Measurements from ENCODE around the gene OR4D2. TPM values are rescaled to one million over a fixed set of nuclear protein-coding genes. Genes with fewer than 3 reads are reported as not detected.
A peak's percentile ranks its signal among the peaks of the same experiment; 100 is the strongest.

Gene OR4D2
- total RNA-seq, 8 experiments from 2014 or later: 0.17 to 0.35 (median 0.28) TPM; not detected in 5

DNA sequence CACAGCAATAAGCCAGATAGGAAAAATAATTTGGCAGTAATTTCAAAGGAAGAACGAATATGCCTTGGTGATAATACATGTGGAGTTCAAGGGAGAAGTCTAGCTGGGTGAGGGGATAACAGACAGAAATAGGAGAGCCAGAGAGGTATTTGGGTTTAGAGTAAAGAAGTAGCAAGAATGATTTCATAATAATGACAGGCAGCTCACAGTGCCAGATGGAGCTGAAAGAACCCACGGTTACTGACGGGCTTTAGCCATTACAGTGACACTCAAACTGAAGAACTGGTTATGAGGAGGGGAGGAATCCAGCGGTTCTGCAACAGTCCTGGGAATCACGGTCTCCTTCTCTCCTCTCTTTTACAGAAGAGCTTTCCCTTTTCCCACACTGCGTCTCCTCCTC, 16.4 kb upstream of the OR4D2 start:
- no peak overlapping the region for H3K4me3 ChIP-seq
- no peaks in the 10 kb centered on the region for H3K4me1 ChIP-seq (replicated peaks in 1 of 2)
- in situ Hi-C loops (cut with MboI; ENCODE audit: low pct_unique_long_range_greater_than_20kb in 2 of 9, low sequenced_read_pairs in 9 of 9, unreplicated experiment in 9 of 9): no loop called here
- H3K27ac ChIP-seq: no peak overlapping the region
- 0 to 77% (median 37%) methylated on average over 1 to 6 of the region's 6 CpGs for WGBS, 10 experiments
- no peak for ATAC-seq (replicated peaks in 6 of 8)

DNA sequence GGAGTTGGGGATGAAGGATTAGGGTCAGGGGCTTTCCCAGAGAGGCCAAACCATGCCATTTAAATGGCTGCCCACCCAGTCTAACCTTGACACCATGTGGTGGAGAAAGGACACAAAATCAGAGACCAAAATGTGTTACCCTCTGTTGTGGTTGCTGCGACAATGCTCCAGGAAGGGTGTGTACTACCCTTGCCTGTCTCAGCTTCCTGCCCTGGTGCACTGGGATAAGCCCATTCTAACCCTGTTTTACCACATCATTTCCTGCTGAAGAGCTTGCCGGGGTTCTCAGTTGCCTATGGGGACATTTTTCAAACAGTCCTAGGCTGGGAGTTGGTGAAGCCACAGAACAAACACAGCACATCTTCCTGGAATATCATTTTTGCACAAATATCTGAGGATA, 13.7 kb upstream of the OR4D2 start:
- Histone ChIP-seq H3K27ac (no peak overlapping the region), H3K4me1 (replicated peaks in 1 of 2) (no peaks in the 10 kb centered on the region), H3K4me3 (no peak overlapping the region)
- no peak for ATAC-seq (replicated peaks in 6 of 8)
- 0 to 71% (median 61%) methylated on average over 1 to 2 of the region's 2 CpGs; no CpG with 5 or more reads in 4 of the 10 experiments for WGBS, 10 experiments
- in situ Hi-C loops (cut with MboI; ENCODE audit: low pct_unique_long_range_greater_than_20kb in 2 of 9, low sequenced_read_pairs in 9 of 9, unreplicated experiment in 9 of 9): no loop called here

DNA sequence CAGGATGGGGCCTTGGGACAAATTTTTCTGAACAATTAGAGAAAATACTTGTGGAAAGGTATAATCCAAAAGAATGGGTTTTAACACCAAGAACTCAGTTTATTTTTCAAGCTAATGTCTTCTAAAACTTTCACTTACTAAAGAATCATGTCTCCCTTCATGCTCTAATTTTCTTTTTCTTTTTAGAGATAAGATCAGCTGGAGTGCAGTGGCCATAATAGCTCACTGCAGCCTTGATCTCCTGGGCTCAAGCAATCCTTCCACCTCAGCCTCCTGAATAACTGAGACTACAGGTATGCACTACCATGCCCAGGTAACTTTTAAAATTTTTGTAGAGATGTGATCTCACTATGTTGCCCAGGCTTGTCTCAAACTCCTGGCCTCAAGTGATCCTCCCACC, 13.1 kb upstream of the OR4D2 start:
- Histone ChIP-seq H3K27ac (no peak overlapping the region), H3K4me1 (replicated peaks in 1 of 2) (no peaks in the 10 kb centered on the region), H3K4me3 (no peak overlapping the region)
- in situ Hi-C loops (cut with MboI; ENCODE audit: low pct_unique_long_range_greater_than_20kb in 2 of 9, low sequenced_read_pairs in 9 of 9, unreplicated experiment in 9 of 9): no loop called here
- ATAC-seq (replicated peaks in 6 of 8): no peak

DNA sequence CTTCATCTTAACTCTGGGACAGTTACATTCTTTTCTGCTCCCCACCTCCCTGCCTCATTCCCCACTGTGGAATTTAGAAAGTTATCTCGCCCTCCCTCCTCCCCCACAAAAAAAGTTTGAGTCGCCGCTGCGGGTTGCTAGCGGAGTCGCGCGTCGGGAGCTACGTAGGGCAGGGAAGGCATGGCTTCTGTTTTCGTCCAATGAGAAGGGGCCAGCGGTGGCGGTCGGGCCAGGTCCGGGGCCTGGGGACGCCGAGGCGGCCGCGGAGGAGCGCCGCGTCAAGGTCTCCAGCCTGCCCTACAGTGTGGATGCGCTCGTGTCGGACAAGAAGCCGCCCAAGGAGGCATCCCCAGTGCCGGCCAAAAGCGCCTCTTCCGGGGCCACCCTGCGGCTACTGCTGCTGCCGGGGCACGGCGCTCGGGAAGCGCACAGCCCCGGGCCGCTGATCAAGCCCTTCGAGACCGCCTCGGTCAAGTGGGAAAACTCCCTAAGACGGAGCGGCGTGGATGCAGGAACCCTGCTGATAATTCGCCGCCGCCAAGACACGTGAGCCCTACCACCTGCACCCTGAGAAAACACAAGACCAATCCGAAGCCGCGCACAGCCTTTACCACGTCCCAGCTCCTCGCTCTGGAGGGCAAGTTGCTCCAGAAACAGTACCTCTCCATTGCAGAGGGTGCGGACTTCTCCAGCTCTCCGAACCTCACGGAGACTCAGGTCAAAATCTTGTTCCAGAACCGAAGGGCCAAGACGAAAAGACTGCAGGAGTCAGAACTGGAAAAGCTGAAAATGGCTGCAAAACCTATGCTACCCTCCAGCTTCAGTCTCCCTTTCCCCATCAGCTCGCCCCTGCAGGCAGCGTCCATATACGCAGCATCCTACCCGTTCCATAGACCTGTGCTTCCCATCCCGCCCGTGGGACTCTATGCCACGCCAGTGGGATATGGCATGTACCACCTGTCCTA, 9.7 kb upstream of the OR4D2 start:
- in situ Hi-C loops (cut with MboI; ENCODE audit: low pct_unique_long_range_greater_than_20kb in 2 of 9, low sequenced_read_pairs in 9 of 9, unreplicated experiment in 9 of 9): no loop called here
- Histone ChIP-seq H3K4me3 (peak overlapping the region; percentile 29 to 40 (median 30)), H3K27ac (no peak overlapping the region), H3K4me1 (replicated peaks in 1 of 2) (no peaks in the 10 kb centered on the region)
- ATAC-seq (replicated peaks in 6 of 8): peak; percentile 51 to 95 (median 92)
- 0 to 7% (median 1%) methylated on average over 1 to 21 of the region's 65 CpGs; no CpG with 5 or more reads in 4 of the 10 experiments for WGBS, 10 experiments

DNA sequence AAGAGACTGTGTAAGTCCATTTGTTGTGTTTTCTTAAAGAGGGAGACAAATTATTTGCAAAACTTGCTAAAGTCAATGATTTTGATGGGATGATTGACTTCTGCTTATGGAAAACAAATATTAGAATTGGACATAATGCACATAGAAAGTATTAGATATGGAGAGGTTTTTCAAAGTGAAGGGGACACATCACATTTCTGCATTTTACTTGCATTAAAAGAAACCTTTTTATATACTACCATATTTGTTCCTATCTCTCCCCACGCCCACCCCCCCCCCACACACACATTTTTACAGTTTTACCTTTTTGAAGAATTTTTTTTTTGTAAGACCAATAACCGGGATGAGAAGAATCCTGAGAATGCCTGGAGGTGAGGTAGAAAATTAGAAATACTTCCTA, 8.6 kb upstream of the OR4D2 start:
- ATAC-seq (replicated peaks in 6 of 8): no peak
- 0 to 100% (median 67%) methylated on average over 1 to 2 of the region's 2 CpGs; no CpG with 5 or more reads in 3 of the 10 experiments for WGBS, 10 experiments
- Histone ChIP-seq H3K4me1 (replicated peaks in 1 of 2) (no peaks in the 10 kb centered on the region), H3K4me3 (no peak overlapping the region), H3K27ac (no peak overlapping the region)
- in situ Hi-C loops (cut with MboI; ENCODE audit: low pct_unique_long_range_greater_than_20kb in 2 of 9, low sequenced_read_pairs in 9 of 9, unreplicated experiment in 9 of 9): no loop called here

DNA sequence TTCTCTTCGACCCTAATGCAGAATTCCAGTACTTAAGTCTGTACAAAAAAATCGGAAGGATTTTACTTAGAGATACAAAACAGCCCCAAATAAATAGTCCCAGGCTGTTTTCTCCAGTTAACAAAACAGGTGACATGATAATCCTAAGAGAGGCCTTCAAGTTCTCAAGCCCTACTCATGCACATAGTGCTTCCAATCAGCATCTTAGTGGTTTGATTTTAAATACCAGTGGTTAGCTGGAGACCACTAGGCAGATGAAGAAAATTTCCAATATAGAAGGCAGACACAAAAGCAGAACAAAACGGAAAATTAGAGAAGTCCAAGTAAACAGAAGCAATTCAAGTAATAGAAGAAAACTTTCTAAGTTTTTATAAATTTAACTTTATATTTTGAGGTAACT, 5.2 kb upstream of the OR4D2 start:
- in situ Hi-C loops (cut with MboI; ENCODE audit: low pct_unique_long_range_greater_than_20kb in 2 of 9, low sequenced_read_pairs in 9 of 9, unreplicated experiment in 9 of 9): no loop called here
- no peak for ATAC-seq (replicated peaks in 6 of 8)
- Histone ChIP-seq H3K27ac (no peak overlapping the region), H3K4me1 (replicated peaks in 1 of 2) (no peaks in the 10 kb centered on the region), H3K4me3 (no peak overlapping the region)
- WGBS, 10 experiments: 6 to 83% (median 58%) methylated on average over 1 to 3 of the region's 3 CpGs

DNA sequence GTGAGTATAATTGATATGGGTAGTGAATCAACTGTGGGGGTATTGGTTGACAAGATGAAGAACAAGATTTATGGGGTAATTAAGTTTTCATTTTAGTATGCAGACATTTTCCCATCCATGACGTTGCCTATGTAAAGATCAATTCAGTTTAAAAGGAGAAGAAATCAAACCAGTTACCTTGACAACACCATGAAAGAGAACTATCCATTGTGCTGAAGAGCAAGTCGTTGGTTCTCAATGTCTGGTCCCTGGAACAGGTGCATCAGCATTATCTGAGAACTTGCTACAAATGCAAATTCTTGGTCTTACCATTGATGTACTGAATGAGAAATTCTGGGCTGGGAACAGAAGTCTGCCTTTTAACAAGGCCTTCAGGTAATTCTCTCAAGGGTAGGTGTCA, 801 bp upstream of the OR4D2 start:
- Histone ChIP-seq H3K27ac (no peak overlapping the region), H3K4me1 (replicated peaks in 1 of 2) (no peaks in the 10 kb centered on the region), H3K4me3 (no peak overlapping the region)
- 0 to 19% (median 0%) methylated on average over 1 to 2 of the region's 2 CpGs; no CpG with 5 or more reads in 2 of the 10 experiments for WGBS, 10 experiments
- in situ Hi-C loops (cut with MboI; ENCODE audit: low pct_unique_long_range_greater_than_20kb in 2 of 9, low sequenced_read_pairs in 9 of 9, unreplicated experiment in 9 of 9): no loop called here
- ATAC-seq (replicated peaks in 6 of 8): no peak

DNA sequence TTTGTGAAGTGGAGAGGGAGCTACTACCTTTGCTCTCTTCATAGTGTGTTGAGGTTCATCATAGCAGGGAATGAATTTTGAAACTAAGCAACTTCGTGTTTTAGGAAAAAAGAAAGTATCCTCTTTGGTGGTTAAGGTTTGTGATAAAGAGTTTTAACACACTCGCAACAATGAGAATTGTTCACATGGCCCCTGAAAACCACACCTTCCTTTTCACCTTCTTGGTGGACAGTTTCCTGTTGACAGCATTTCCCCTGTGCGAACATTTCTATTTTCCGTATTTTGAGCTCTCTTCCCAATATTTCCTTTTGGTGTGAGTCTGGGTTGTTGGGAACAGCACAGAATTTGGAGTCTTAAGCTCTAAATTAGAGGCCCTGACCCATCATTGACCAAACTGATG, 3.8 kb downstream of the OR4D2 start:
- Histone ChIP-seq H3K4me3 (no peak overlapping the region), H3K27ac (no peak overlapping the region), H3K4me1 (replicated peaks in 1 of 2) (no peaks in the 10 kb centered on the region)
- ATAC-seq (replicated peaks in 6 of 8): no peak
- WGBS, 10 experiments: 31 to 100% (median 65%) methylated on average over 1 to 4 of the region's 4 CpGs
- in situ Hi-C loops (cut with MboI; ENCODE audit: low pct_unique_long_range_greater_than_20kb in 2 of 9, low sequenced_read_pairs in 9 of 9, unreplicated experiment in 9 of 9): no loop called here

DNA sequence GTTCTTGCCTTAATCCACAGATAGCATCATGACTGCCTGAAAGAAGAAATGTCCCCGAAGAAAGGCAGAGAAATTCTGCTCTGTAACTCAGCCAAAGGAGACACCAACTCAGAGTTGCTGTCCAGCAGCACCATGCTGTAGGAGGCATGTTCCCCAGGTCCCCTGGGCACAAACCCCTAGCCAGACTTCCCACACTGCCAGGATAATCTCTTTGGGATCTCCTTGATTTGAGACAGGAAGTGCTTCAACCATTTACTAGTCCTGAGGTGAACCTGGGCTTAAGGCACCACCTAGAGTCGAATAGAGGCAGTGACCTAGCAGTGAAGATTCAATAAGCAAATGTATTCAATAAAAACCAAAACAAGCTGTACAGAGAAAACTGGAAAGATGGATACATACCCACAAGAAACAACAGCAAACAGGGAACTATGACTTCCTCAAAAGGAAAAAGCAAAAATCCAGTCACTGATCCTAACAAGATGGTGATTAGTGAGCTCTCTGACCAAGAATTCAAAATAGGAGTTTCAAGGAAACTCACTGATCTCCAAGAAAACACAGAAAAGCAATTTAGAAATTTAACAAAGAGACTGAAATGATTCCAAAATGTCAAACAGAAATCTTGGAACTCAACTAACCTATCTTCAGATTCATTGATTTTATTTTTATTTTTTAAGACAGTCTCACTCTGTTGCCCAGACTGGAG, 5.7 kb downstream of the OR4D2 start:
- H3K27ac ChIP-seq: no peak overlapping the region
- 0 to 75% (median 0%) methylated on average over 1 to 2 of the region's 2 CpGs; no CpG with 5 or more reads in 2 of the 10 experiments for WGBS, 10 experiments
- in situ Hi-C loops (cut with MboI; ENCODE audit: low pct_unique_long_range_greater_than_20kb in 2 of 9, low sequenced_read_pairs in 9 of 9, unreplicated experiment in 9 of 9): no loop called here
- H3K4me3 ChIP-seq: no peak overlapping the region
- no peaks in the 10 kb centered on the region for H3K4me1 ChIP-seq (replicated peaks in 1 of 2)
- ATAC-seq (replicated peaks in 6 of 8): peak in 2 of 8 experiments; percentile 25 to 38

DNA sequence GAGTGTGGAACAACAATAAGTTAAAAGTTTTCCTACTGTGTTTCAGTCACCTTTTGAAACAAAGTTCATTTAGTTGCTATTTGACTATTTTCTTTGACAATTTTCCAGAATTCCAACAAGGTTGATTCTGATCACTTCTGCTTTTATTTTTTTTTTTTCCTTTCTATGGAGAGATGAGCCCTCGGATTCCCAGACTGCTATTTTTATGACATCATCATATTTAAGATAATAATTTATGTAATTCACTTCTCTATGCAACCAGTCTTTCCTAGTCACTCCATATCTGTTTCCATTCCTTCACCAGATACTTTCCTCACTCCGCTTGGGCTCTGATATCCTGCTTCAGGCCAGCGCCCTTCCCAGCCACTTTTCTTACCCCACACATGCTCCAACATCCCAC, 8.1 kb downstream of the OR4D2 start:
- no peak overlapping the region for H3K4me3 ChIP-seq
- in situ Hi-C loops (cut with MboI; ENCODE audit: low pct_unique_long_range_greater_than_20kb in 2 of 9, low sequenced_read_pairs in 9 of 9, unreplicated experiment in 9 of 9): no loop called here
- no peak overlapping the region for H3K27ac ChIP-seq
- H3K4me1 ChIP-seq (replicated peaks in 1 of 2): no peaks in the 10 kb centered on the region
- 8 to 51% (median 26%) methylated on average over 2 to 3 of the region's 3 CpGs; no CpG with 5 or more reads in 1 of the 10 experiments for WGBS, 10 experiments
- no peak for ATAC-seq (replicated peaks in 6 of 8)

DNA sequence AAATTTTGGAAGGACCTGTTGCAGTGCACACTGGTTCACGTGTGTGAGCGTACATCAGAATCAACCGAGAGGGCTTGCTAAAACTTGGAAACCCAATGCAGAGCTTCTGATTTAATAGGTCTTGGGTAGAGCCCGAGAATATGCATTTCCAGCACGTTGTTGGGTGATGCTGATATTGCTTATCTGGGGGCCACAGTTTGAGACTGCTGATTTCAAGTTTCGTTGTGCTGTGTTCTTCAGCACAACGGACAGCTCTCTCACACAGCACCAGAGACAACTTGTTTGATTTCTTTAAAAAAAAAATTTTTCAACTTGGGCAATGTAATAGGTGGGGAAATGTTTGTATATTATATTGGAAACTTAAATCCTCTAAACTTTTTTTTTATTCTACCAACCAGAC, 9.4 kb downstream of the OR4D2 start:
- ATAC-seq (replicated peaks in 6 of 8): no peak

DNA sequence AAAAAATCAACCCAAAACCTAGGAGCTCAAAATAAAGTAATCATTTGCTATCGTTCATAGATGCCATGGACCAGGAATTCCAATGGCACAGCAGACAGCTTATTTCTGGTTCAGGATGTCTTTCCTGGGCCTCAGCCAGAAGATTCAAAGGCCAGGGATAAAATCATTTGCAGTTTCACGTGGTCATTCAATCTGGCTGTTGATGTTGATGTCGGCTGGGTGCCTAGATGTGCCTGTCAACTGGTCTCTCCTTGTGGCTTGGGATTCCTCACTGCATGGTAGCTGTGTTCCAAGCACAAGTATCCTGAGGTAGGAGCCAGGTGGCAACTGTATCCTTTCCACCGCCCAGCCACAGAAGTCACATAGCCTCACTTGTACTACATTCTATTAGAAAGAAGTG, 15.0 kb downstream of the OR4D2 start:
- WGBS, 10 experiments: 21 to 95% (median 45%) methylated on average over 1 to 4 of the region's 4 CpGs; no CpG with 5 or more reads in 2 of the 10 experiments
- H3K4me1 ChIP-seq (replicated peaks in 1 of 2): no peaks in the 10 kb centered on the region
- H3K27ac ChIP-seq: no peak overlapping the region
- in situ Hi-C loops (cut with MboI; ENCODE audit: low pct_unique_long_range_greater_than_20kb in 2 of 9, low sequenced_read_pairs in 9 of 9, unreplicated experiment in 9 of 9): no loop called here
- H3K4me3 ChIP-seq: no peak overlapping the region
- no peak for ATAC-seq (replicated peaks in 6 of 8)

More for the DNA sequence above, 9.4 kb downstream of the OR4D2 start:
- in situ Hi-C loops (cut with MboI; ENCODE audit: low pct_unique_long_range_greater_than_20kb in 2 of 9, low sequenced_read_pairs in 9 of 9, unreplicated experiment in 9 of 9): no loop called here
- H3K4me1 ChIP-seq (replicated peaks in 1 of 2): no peaks in the 10 kb centered on the region
- H3K27ac ChIP-seq: no peak overlapping the region
- no peak overlapping the region for H3K4me3 ChIP-seq
- 0 to 54% (median 33%) methylated on average over 1 to 7 of the region's 7 CpGs; no CpG with 5 or more reads in 2 of the 10 experiments for WGBS, 10 experiments

DNA sequence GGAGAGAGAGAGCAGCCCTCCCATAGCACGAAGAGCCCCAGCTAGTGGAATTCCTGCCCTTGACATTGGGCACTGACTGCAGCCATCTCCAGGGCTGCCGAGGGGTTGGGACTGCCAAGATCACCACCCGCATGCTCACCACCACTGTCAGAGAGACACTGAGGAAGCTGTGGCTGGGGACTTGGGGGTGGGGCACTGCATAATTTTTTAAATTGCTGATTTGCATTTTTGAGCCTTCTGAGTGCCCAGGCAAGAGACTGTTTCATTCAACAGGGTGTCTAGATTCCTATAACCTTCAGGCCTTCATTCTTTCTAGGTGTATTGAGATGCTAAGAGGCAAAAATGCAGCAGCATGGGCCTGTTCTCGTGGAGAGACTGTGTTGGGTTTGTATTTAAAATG, 16.7 kb downstream of the OR4D2 start:
- in situ Hi-C loops (cut with MboI; ENCODE audit: low pct_unique_long_range_greater_than_20kb in 2 of 9, low sequenced_read_pairs in 9 of 9, unreplicated experiment in 9 of 9): no loop called here
- Histone ChIP-seq H3K4me1 (replicated peaks in 1 of 2) (no peaks in the 10 kb centered on the region), H3K4me3 (no peak overlapping the region), H3K27ac (no peak overlapping the region)
- WGBS, 10 experiments: 50 to 100% (median 80%) methylated on average over 1 to 3 of the region's 4 CpGs; no CpG with 5 or more reads in 3 of the 10 experiments
- no peak for ATAC-seq (replicated peaks in 6 of 8)

All from motor neuron (in vitro differentiated cells).